Hepatocyte (in vitro differentiated cells): ENCODE data around the gene SGTA.

ENCODE experiments used
- CTCF ChIP-seq: fragments of 200-600 bp; sonication (generic); IDR thresholded peaks from 2 replicates; pipeline ENCODE4 v1.5.1; 2016; ENCODE audit warnings: antibody characterized with exemption, mild to moderate bottlenecking; ENCODE audit not compliant: poor library complexity
- EZH2 ChIP-seq: fragments of 200-600 bp; sonication (generic); IDR thresholded peaks from 2 replicates; pipeline ENCODE4 v1.6.1; 2016; ENCODE audit warnings: antibody characterized with exemption, mild to moderate bottlenecking, borderline replicate concordance

DNA sequence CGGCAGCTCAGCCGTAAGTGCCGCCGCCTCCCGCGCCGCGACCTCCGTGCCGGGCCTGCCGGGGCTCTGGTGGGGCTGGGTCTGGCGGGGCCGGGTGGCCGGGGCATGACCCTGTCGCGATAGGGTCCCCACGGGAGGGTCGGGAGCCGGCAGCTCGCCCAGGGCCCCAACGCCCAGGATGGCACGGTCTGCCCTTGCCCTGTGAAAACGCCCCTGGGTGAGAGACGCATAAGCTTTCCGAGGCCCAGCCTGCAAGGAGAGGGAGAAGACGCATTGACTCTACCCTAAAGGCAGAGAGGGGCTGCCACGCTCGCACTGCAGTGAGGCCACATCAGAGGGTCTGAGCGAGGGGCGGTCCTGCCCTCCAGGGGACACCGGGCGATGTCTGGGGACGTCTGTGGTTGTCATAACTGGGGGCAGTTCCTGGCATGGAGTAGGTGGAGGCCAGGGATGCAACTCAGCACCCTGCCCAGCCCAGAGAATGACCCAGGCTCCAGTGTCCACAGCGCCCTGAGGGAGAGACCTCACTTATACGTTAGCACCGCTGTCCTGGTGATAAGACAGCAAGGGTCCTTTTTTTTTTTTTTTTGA lies 37.1 kb upstream of the SGTA start:
- TF ChIP-seq CTCF (no peak), EZH2 (no peak)
